ENCODE measurements around the gene IFI27L2.

GRCh38 chr14:94098326-94098992 is 30.9 kb downstream of the IFI27L2 start:
- TF ChIP-seq CTCF (IDR thresholded peaks at IDR 0.05) (no peak), ZFX (IDR thresholded peaks at IDR 0.05; ENCODE audit: borderline replicate concordance) (no peak)

Data from 22Rv1 (cell line).